Liver (tissue), 9 donors: Measurements from ENCODE around the gene BID. TPM values are rescaled to one million over a fixed set of nuclear protein-coding genes. Genes with fewer than 3 reads are reported as not detected.

Source experiments
- DNase-seq: peaks from one replicate; pipeline ENCODE4 v3.0.0-alpha.2; 2017; ENCODE audit warnings: low spot score
- H3K27ac ChIP-seq, 2 donors: one replicate each; pipeline ENCODE4 v1.7.0; 2013; ENCODE audit warnings: inconsistent platforms in 2 of 2, low read length in 2 of 2, control low read depth in 1 of 2, low read depth in 1 of 2, mild to moderate bottlenecking in 1 of 2
- H3K27me3 ChIP-seq, 4 donors: one replicate each; pipeline versions ENCODE4 v1.6.1 to v1.7.0; 2013; ENCODE audit warnings: low read length in 3 of 4, inconsistent platforms in 1 of 4, mild to moderate bottlenecking in 1 of 4, moderate library complexity in 1 of 4; ENCODE audit not compliant: control insufficient read depth in 4 of 4, insufficient read depth in 4 of 4
- H3K36me3 ChIP-seq, 4 donors: one replicate each; pipeline versions ENCODE4 v1.6.1 to v1.7.0; 2013; ENCODE audit warnings: low read length in 3 of 4, mild to moderate bottlenecking in 3 of 4, low read depth in 1 of 4, moderate library complexity in 1 of 4; ENCODE audit not compliant: control insufficient read depth in 4 of 4, insufficient read depth in 3 of 4
- H3K4me1 ChIP-seq, 4 donors: one replicate each; pipeline versions ENCODE4 v1.6.1 to v1.7.0; 2013; ENCODE audit warnings: low read length in 3 of 4, mild to moderate bottlenecking in 3 of 4, moderate library complexity in 1 of 4; ENCODE audit not compliant: control insufficient read depth in 4 of 4, insufficient read depth in 4 of 4
- H3K4me3 ChIP-seq, 3 donors: one replicate each; pipeline versions ENCODE4 v1.6.1 to v1.7.0; 2013; ENCODE audit warnings: low read length in 3 of 3, control low read depth in 1 of 3, low read depth in 1 of 3, mild to moderate bottlenecking in 1 of 3
- H3K9ac ChIP-seq, 2 donors: one replicate each; pipeline ENCODE4 v1.7.0; 2013; ENCODE audit warnings: low read length in 2 of 2, mild to moderate bottlenecking in 2 of 2, moderate library complexity in 2 of 2, control low read depth in 1 of 2, low read depth in 1 of 2
- H3K9me3 ChIP-seq, 4 donors: one replicate each; pipeline versions ENCODE4 v1.6.1 to v1.7.0; 2013; ENCODE audit warnings: low read length in 3 of 4; ENCODE audit not compliant: control insufficient read depth in 4 of 4
- ATF3 ChIP-seq: IDR thresholded peaks from 2 replicates; pipeline ENCODE4 v1.6.1; 2016; ENCODE audit warnings: antibody characterized with exemption
- CTCF ChIP-seq: fragments of 150-350 bp; IDR thresholded peaks from 2 replicates; pipeline ENCODE4 v1.5.1; 2017; ENCODE audit warnings: improper control_type of control experiment, low read depth, low read length; ENCODE audit not compliant: missing input control
- EGR1 ChIP-seq, 2 donors: IDR thresholded peaks; 2 replicates each; pipeline ENCODE4 v1.6.1; 2016 to 2018; ENCODE audit warnings: antibody characterized with exemption in 2 of 2, low read depth in 2 of 2
- FOXA1 ChIP-seq: IDR thresholded peaks from 2 replicates; pipeline ENCODE4 v1.6.1; 2016; ENCODE audit warnings: antibody characterized with exemption
- FOXA2 ChIP-seq: IDR thresholded peaks from 2 replicates; pipeline ENCODE4 v1.6.1; 2016; ENCODE audit warnings: antibody characterized with exemption
- HNF4A ChIP-seq, 2 donors: conservative IDR thresholded peaks; 2 replicates each; pipeline ENCODE4 v1.6.1; 2016; ENCODE audit warnings: antibody characterized with exemption in 2 of 2, mild to moderate bottlenecking in 2 of 2
- HNF4G ChIP-seq: IDR thresholded peaks from 2 replicates; pipeline ENCODE4 v1.6.1; 2016; ENCODE audit warnings: antibody characterized with exemption
- JUND ChIP-seq, 2 donors: IDR thresholded peaks; 2 replicates each; pipeline ENCODE4 v1.6.1; 2016; ENCODE audit warnings: antibody characterized with exemption in 2 of 2
- MAX ChIP-seq: IDR thresholded peaks from 2 replicates; pipeline ENCODE4 v1.6.1; 2016; ENCODE audit warnings: antibody characterized with exemption
- NR2F2 ChIP-seq: IDR thresholded peaks from 2 replicates; pipeline ENCODE4 v1.6.1; 2016; ENCODE audit warnings: antibody characterized with exemption
- RAD21 ChIP-seq, 2 donors: IDR thresholded peaks; 2 replicates each; pipeline ENCODE4 v1.6.1; 2016; ENCODE audit warnings: antibody characterized with exemption in 2 of 2, mild to moderate bottlenecking in 2 of 2
- REST ChIP-seq: IDR thresholded peaks from 2 replicates; pipeline ENCODE4 v1.6.1; 2016; ENCODE audit warnings: antibody characterized with exemption, mild to moderate bottlenecking
- RXRA ChIP-seq, 2 donors: IDR thresholded peaks; 2 replicates each; pipeline ENCODE4 v1.6.1; 2017 to 2018; ENCODE audit warnings: antibody characterized with exemption in 2 of 2, mild to moderate bottlenecking in 1 of 2
- SP1 ChIP-seq: IDR thresholded peaks from 2 replicates; pipeline ENCODE4 v1.6.1; 2018; ENCODE audit warnings: antibody characterized with exemption, mild to moderate bottlenecking
- TAF1 ChIP-seq: conservative IDR thresholded peaks from 2 replicates; pipeline ENCODE4 v1.6.1; 2016; ENCODE audit warnings: antibody characterized with exemption, mild to moderate bottlenecking
- YY1 ChIP-seq: IDR thresholded peaks from 2 replicates; pipeline ENCODE4 v1.6.1; 2016; ENCODE audit warnings: antibody characterized with exemption, mild to moderate bottlenecking
- ZBTB33 ChIP-seq: IDR thresholded peaks from 2 replicates; pipeline ENCODE4 v1.6.1; 2016; ENCODE audit warnings: antibody characterized with exemption
- WGBS: extraction: QIAGEN DNeasy Blood & Tissue Kit; methylation state at CpG from one replicate; pipeline ENCODE4 v1.1.7; 2013; 5-methylcytosine and 5-hydroxymethylcytosine counted together
- polyA plus RNA-seq, 2 donors: library from polyadenylated mRNA; stranded (reverse) in 1 of 2; unstranded in 1 of 2; fragments of 200-250 nt in 1 of 2; fragments of >200 nt in 1 of 2; fragmentation: Nextera tagmentation in 1 of 2; extraction: Ambion mirVana in 1 of 2; gene quantifications; one replicate each; pipeline versions ENCODE4 v1.2.1 to v1.2.3, GENCODE V29; 2013 to 2015
- total RNA-seq, 2 donors: library from RNA; depleted of rRNA; stranded (reverse); fragments of >200 nt; gene quantifications; one replicate each; pipeline ENCODE4 v1.2.3, GENCODE V29; 2014
- donor health status: healthy.
- donor health status: healthy.
- donor health status: healthy.
- donor health status: healthy.
- donor health status: healthy.

BID gene
- total and polyA plus RNA-seq, 4 donors: 28.7 to 66.9 (median 52.6) TPM

GRCh38 chr22:17724241-17724640, 50.0 kb downstream of the BID start:
- 92% methylated on average over 5 of the region's 5 CpGs for WGBS
- Histone ChIP-seq H3K9me3 (no peaks in the 10 kb centered on the region), H3K4me1 (no peaks in the 10 kb centered on the region), H3K27ac (no peak overlapping the region), H3K36me3 (peaks cover 4 to 17% (median 11%) of the 10 kb centered on the region in 4 donors), H3K9ac (no peak overlapping the region), H3K4me3 (no peak overlapping the region), H3K27me3 (no peaks in the 10 kb centered on the region)
- TF ChIP-seq YY1: no peak
- TF ChIP-seq ATF3: no peak
- TF ChIP-seq RAD21 (IDR thresholded peaks at IDR 0.05): no peak
- TF ChIP-seq TAF1: no peak
- no peak for TF ChIP-seq HNF4A (conservative IDR thresholded peaks at IDR 0.05)
- TF ChIP-seq REST: no peak
- no peak for TF ChIP-seq FOXA1
- TF ChIP-seq ZBTB33: no peak
- TF ChIP-seq NR2F2: no peak
- no peak for TF ChIP-seq MAX
- no peak for TF ChIP-seq RXRA (IDR thresholded peaks at IDR 0.05)
- no peak for TF ChIP-seq JUND (IDR thresholded peaks at IDR 0.05)
- TF ChIP-seq EGR1 (IDR thresholded peaks at IDR 0.05; ENCODE audit: low read depth in 2 of 2): no peak
- no peak for DNase-seq

- Histone ChIP-seq H3K9ac (no peak overlapping the region), H3K9me3 (no peaks in the 10 kb centered on the region), H3K36me3 (peaks cover 0 to 3% (median 0%) of the 10 kb centered on the region in 4 donors), H3K27me3 (no peaks in the 10 kb centered on the region), H3K4me3 (no peak overlapping the region), H3K27ac (no peak overlapping the region), H3K4me1 (no peaks in the 10 kb centered on the region)
- TF ChIP-seq FOXA1: no peak
- no peak for TF ChIP-seq REST
- TF ChIP-seq FOXA2: no peak
- TF ChIP-seq HNF4A (conservative IDR thresholded peaks at IDR 0.05): no peak
- TF ChIP-seq NR2F2: no peak
- TF ChIP-seq SP1: no peak
- no peak for TF ChIP-seq HNF4G
- no peak for TF ChIP-seq TAF1
- no peak for TF ChIP-seq CTCF
- TF ChIP-seq ATF3: no peak
- TF ChIP-seq EGR1 (IDR thresholded peaks at IDR 0.05; ENCODE audit: low read depth in 2 of 2): no peak
- TF ChIP-seq RXRA (IDR thresholded peaks at IDR 0.05): no peak
- TF ChIP-seq YY1: no peak
- DNase-seq: no peak
- WGBS: 91% methylated on average over 5 of the region's 5 CpGs
Measured at GRCh38 chr22:17719911-17720310, 54.4 kb downstream of the BID start.
